ENCODE results near the gene MLH1.

MLH1 gene

GRCh38 chr3:36964817-36965216 lies 28.5 kb upstream of the MLH1 start:
- DNase-seq, result no peak
- Mint-ChIP-seq H3K4me3 (no peak overlapping the region), H3K27me3 (no peaks in the 10 kb centered on the region), H3K4me1 (peaks cover 11% of the 10 kb centered on the region), H3K9me3 (no peaks in the 10 kb centered on the region), H3K27ac (no peak overlapping the region)
- no peak for ATAC-seq

- no peak overlapping the region for H3K27ac Mint-ChIP-seq
- no peak overlapping the region for H3K4me3 Mint-ChIP-seq
Observed at GRCh38 chr3:36965440-36965839, 27.9 kb upstream of the MLH1 start.

GRCh38 chr3:36969085-36969484 lies 24.2 kb upstream of the MLH1 start:
- Mint-ChIP-seq H3K4me3 (peak overlapping the region in 1 of 2 donors; percentile 32), H3K27ac (peak overlapping the region; percentile 23 to 95), H3K27me3 (no peaks in the 10 kb centered on the region), H3K4me1 (peaks cover 27% of the 10 kb centered on the region), H3K9me3 (no peaks in the 10 kb centered on the region)
- no peak for ATAC-seq
- DNase-seq, result no peak

More at GRCh38 chr3:36965440-36965839, 27.9 kb upstream of the MLH1 start:
- H3K4me1 Mint-ChIP-seq, result peaks cover 16% of the 10 kb centered on the region
- ATAC-seq (no peak), DNase-seq (no peak)
- H3K27me3 Mint-ChIP-seq, result no peaks in the 10 kb centered on the region
- H3K9me3 Mint-ChIP-seq, result no peaks in the 10 kb centered on the region

GRCh38 chr3:36969540-36970432 lies 23.5 kb upstream of the MLH1 start:
- H3K27ac Mint-ChIP-seq, result peak overlapping the region; percentile 23 to 95
- peak; percentile 28 to 55 for DNase-seq
- no peaks in the 10 kb centered on the region for H3K27me3 Mint-ChIP-seq
- peaks cover 27% of the 10 kb centered on the region for H3K4me1 Mint-ChIP-seq
- peak; percentile 99 for ATAC-seq
- H3K4me3 Mint-ChIP-seq, result peak overlapping the region in 1 of 2 donors; percentile 32
- H3K9me3 Mint-ChIP-seq, result no peaks in the 10 kb centered on the region

- no peak for DNase-seq
- Mint-ChIP-seq H3K9me3 (peaks cover 0 to 6% of the 10 kb centered on the region in 2 donors), H3K27ac (no peak overlapping the region), H3K4me3 (no peak overlapping the region), H3K4me1 (peaks cover 27% of the 10 kb centered on the region), H3K27me3 (no peaks in the 10 kb centered on the region)
- no peak for ATAC-seq
Observed at GRCh38 chr3:36972163-36972562, 21.2 kb upstream of the MLH1 start.

GRCh38 chr3:36973139-36973538 lies 20.2 kb upstream of the MLH1 start:
- Mint-ChIP-seq H3K4me1 (peaks cover 27% of the 10 kb centered on the region), H3K27ac (no peak overlapping the region), H3K9me3 (peaks cover 0 to 6% of the 10 kb centered on the region in 2 donors), H3K27me3 (no peaks in the 10 kb centered on the region), H3K4me3 (no peak overlapping the region)
- ATAC-seq, result no peak
- no peak for DNase-seq

GRCh38 chr3:36981006-36981405 lies 12.3 kb upstream of the MLH1 start:
- ATAC-seq (no peak), DNase-seq (no peak)
- H3K4me3 Mint-ChIP-seq, result no peak overlapping the region
- H3K4me1 Mint-ChIP-seq, result no peaks in the 10 kb centered on the region
- H3K27ac Mint-ChIP-seq, result no peak overlapping the region
- H3K9me3 Mint-ChIP-seq, result peaks cover 18 to 19% of the 10 kb centered on the region in 2 donors
- H3K27me3 Mint-ChIP-seq, result no peaks in the 10 kb centered on the region

- peak overlapping the region; percentile 8 to 44 for H3K4me3 Mint-ChIP-seq
- DNase-seq (no peak), ATAC-seq (no peak)
- H3K27me3 Mint-ChIP-seq, result no peaks in the 10 kb centered on the region
- peaks cover 25% of the 10 kb centered on the region for H3K4me1 Mint-ChIP-seq
- H3K27ac Mint-ChIP-seq, result peak overlapping the region in 1 of 2 donors; percentile 21
- no peaks in the 10 kb centered on the region for H3K9me3 Mint-ChIP-seq
Observed at GRCh38 chr3:36988356-36988755, 5.0 kb upstream of the MLH1 start.

- Mint-ChIP-seq H3K27ac (peak overlapping the region in 1 of 2 donors; percentile 78), H3K9me3 (no peaks in the 10 kb centered on the region), H3K27me3 (no peaks in the 10 kb centered on the region), H3K4me1 (peaks cover 25% of the 10 kb centered on the region), H3K4me3 (peak overlapping the region; percentile 57 to 73)
- no peak for ATAC-seq
- DNase-seq, result no peak
Observed at GRCh38 chr3:36989005-36989404, 4.3 kb upstream of the MLH1 start.

- no peak for DNase-seq
- H3K4me1 Mint-ChIP-seq, result peaks cover 25% of the 10 kb centered on the region
- no peaks in the 10 kb centered on the region for H3K27me3 Mint-ChIP-seq
- no peaks in the 10 kb centered on the region for H3K9me3 Mint-ChIP-seq
- ATAC-seq, result no peak
- no peak overlapping the region for H3K27ac Mint-ChIP-seq
- peak overlapping the region; percentile 57 to 73 for H3K4me3 Mint-ChIP-seq
Observed at GRCh38 chr3:36989568-36989967, 3.8 kb upstream of the MLH1 start.

- Mint-ChIP-seq H3K27me3 (no peaks in the 10 kb centered on the region), H3K27ac (no peak overlapping the region), H3K4me1 (peaks cover 25% of the 10 kb centered on the region), H3K4me3 (peak overlapping the region in 1 of 2 donors; percentile 24), H3K9me3 (no peaks in the 10 kb centered on the region)
- ATAC-seq (no peak), DNase-seq (peak in 1 of 2 donors; percentile 34)
Observed at GRCh38 chr3:36991147-36991546, 2.2 kb upstream of the MLH1 start.

- peaks cover 35% of the 10 kb centered on the region for H3K4me1 Mint-ChIP-seq
- no peaks in the 10 kb centered on the region for H3K27me3 Mint-ChIP-seq
- DNase-seq (no peak), ATAC-seq (no peak)
- no peaks in the 10 kb centered on the region for H3K9me3 Mint-ChIP-seq
- no peak overlapping the region for H3K27ac Mint-ChIP-seq
- H3K4me3 Mint-ChIP-seq, result no peak overlapping the region
Observed at GRCh38 chr3:36991923-36992805, 1.2 kb upstream of the MLH1 start.

- no peak within 1 kb of the TSS for H3K27ac Mint-ChIP-seq
- no peaks in the 10 kb centered on the region for H3K27me3 Mint-ChIP-seq
- DNase-seq (peak in 1 of 2 donors; percentile 98), ATAC-seq (peak; percentile 92)
- no peak within 1 kb of the TSS for H3K4me3 Mint-ChIP-seq
- H3K4me1 Mint-ChIP-seq, result peaks cover 37% of the 10 kb centered on the region
- no peaks in the 10 kb centered on the region for H3K9me3 Mint-ChIP-seq
Observed at GRCh38 chr3:36992806-36993325, 452 bp upstream of the MLH1 start, which contains the start of gene EPM2AIP1. EPM2AIP1 (minus strand) TSS chr3:36993131; CDS start chr3:36993077, 54 bp downstream.

GRCh38 chr3:37014620-37015019 lies 21.3 kb downstream of the MLH1 start:
- H3K27me3 Mint-ChIP-seq, result no peaks in the 10 kb centered on the region
- no peak overlapping the region for H3K4me3 Mint-ChIP-seq
- no peak for ATAC-seq
- no peak for DNase-seq
- no peaks in the 10 kb centered on the region for H3K9me3 Mint-ChIP-seq
- H3K27ac Mint-ChIP-seq, result no peak overlapping the region
- H3K4me1 Mint-ChIP-seq, result peaks cover 6% of the 10 kb centered on the region

GRCh38 chr3:37015642-37016041 lies 22.3 kb downstream of the MLH1 start:
- Mint-ChIP-seq H3K27me3 (no peaks in the 10 kb centered on the region), H3K4me1 (peaks cover 5% of the 10 kb centered on the region), H3K4me3 (no peak overlapping the region), H3K9me3 (no peaks in the 10 kb centered on the region), H3K27ac (no peak overlapping the region)
- DNase-seq, result no peak
- no peak for ATAC-seq
